HepG2 (cell line): ENCODE data around the gene PDCD2L. TPM values are rescaled to one million over a fixed set of nuclear protein-coding genes. Genes with fewer than 3 reads are reported as not detected.

Experiments used
- HCFC1 ChIP-seq: fragments of 150-350 bp; IDR thresholded peaks from 2 replicates; pipeline ENCODE4 v1.6.1; 2014; ENCODE audit warnings: low read depth, low read length
- HDAC1 ChIP-seq: sonication (generic); formaldehyde crosslinking; IDR thresholded peaks from 2 replicates; pipeline ENCODE4 v1.5.1; 2020; ENCODE audit warnings: mild to moderate bottlenecking, missing genetic modification reagents
- MAFG ChIP-seq: sonication (generic); formaldehyde crosslinking; IDR thresholded peaks from 2 replicates; pipeline ENCODE4 v1.5.1; 2020; ENCODE audit warnings: mild to moderate bottlenecking, missing genetic modification reagents
- NR2F2 ChIP-seq: IDR thresholded peaks from 2 replicates; pipeline ENCODE4 v1.6.1; 2012; ENCODE audit warnings: low read depth, inconsistent platforms, borderline replicate concordance
- RAD51 ChIP-seq: fragments of 450-650 bp; IDR thresholded peaks from 2 replicates; pipeline ENCODE4 v1.6.1; 2016; ENCODE audit warnings: borderline replicate concordance
- SIN3A ChIP-seq: IDR thresholded peaks from 2 replicates; pipeline ENCODE4 v1.6.1; 2011; ENCODE audit warnings: low read depth, mild to moderate bottlenecking, control low read depth, low read length, borderline replicate concordance
- TRIM24 ChIP-seq: sonication (generic); formaldehyde crosslinking; IDR thresholded peaks from 2 replicates; pipeline ENCODE4 v1.8.0; 2022; ENCODE audit warnings: mild to moderate bottlenecking, missing genetic modification reagents
- ZNF101 ChIP-seq: sonication (generic); formaldehyde crosslinking; IDR thresholded peaks from 2 replicates; pipeline ENCODE4 v1.4.0; 2020; ENCODE audit warnings: mild to moderate bottlenecking, low read depth, missing genetic modification reagents, borderline replicate concordance
- ZNF180 ChIP-seq: sonication (generic); formaldehyde crosslinking; IDR thresholded peaks from 2 replicates; pipeline ENCODE4 v1.4.0; 2020; ENCODE audit warnings: low read depth, missing genetic modification reagents, borderline replicate concordance
- ZNF274 ChIP-seq: sonication (generic); formaldehyde crosslinking; IDR thresholded peaks from 2 replicates; pipeline ENCODE4 v1.5.1; 2020; ENCODE audit warnings: mild to moderate bottlenecking, missing genetic modification reagents
- ZSCAN30 ChIP-seq: sonication (generic); formaldehyde crosslinking; IDR thresholded peaks from 2 replicates; pipeline ENCODE4 v1.5.0; 2020; ENCODE audit warnings: mild to moderate bottlenecking, missing genetic modification reagents
- polyA plus RNA-seq, 8 experiments: library from polyadenylated mRNA; depleted of rRNA in 3 of 8; stranded (reverse) in 7 of 8; unstranded in 1 of 8; fragments of >200 nt; fragmentation: Illumina TruSeq in 4 of 8; extraction: Trizol in 4 of 8; gene quantifications; 2 replicates each; pipeline versions ENCODE4 v1.2.1 to v1.2.3, GENCODE V29; 2011 to 2016; ENCODE audit warnings: low read depth in 4 of 8, missing spikeins in 1 of 8, mixed read lengths in 1 of 8; ENCODE audit not compliant: insufficient read depth in 1 of 8
- total RNA-seq, 5 experiments: library from RNA; depleted of rRNA; stranded (reverse); fragments of >200 nt; fragmentation: Illumina TruSeq; extraction: Trizol; gene quantifications; 2 replicates each; pipeline ENCODE4 v1.2.3, GENCODE V29; 2016; ENCODE audit warnings: low read depth in 1 of 5
- TF ChIP-seq, protein P1 (sequence below): sonication (generic); formaldehyde crosslinking; IDR thresholded peaks from one replicate; pipeline ENCODE4 v1.5.1; 2020; ENCODE audit warnings: mild to moderate bottlenecking, missing genetic modification reagents; ENCODE audit errors: not compliant biosample characterization
- TF ChIP-seq, protein P2 (sequence below): sonication (generic); formaldehyde crosslinking; IDR thresholded peaks from 2 replicates; pipeline ENCODE4 v1.9.0; 2021; ENCODE audit warnings: mild to moderate bottlenecking, missing genetic modification reagents

PDCD2L gene
- total and polyA plus RNA-seq, 2 of the 13 experiments (the other 11 are each of a cell fraction or from before 2014, with no cell fraction given): 29.3 to 35.2 TPM

DNA sequence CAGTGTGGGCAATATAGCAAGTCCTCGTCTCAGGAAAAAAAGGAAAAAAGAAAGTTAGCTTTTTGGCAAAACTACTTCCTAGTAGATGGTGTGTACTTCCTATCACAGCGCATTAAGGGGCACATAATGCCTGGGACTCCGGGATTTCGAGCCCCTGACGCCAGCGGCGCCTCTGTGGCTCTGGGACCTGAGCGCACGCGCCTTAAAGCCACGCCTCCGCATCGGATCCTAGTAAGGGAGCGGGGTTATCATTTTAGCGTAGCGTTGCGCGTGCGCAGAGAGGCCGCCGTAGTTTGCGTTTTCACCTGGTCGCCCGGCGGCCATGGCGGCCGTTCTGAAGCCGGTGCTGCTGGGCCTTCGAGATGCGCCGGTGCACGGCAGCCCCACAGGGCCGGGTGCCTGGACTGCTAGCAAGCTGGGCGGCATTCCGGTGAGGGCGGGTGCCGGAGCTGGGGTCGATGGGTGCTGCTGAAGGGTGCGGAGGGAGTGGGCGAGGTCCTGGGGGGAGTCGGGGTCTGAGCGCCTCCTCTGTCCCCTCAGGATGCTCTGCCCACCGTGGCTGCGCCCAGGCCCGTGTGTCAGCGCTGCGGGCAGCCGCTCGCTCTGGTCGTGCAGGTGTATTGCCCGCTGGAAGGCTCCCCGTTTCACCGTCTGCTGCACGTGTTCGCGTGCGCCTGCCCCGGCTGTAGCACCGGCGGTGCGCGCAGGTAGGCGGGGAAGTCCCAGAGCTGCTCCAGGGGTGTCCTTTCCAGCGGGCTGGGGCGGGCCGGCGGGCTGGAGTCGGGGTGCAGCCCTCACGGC is at the start of gene PDCD2L (continued):
- no peak for TF ChIP-seq RAD51
- TF ChIP-seq NR2F2: no peak
- TF ChIP-seq, protein P1, sequence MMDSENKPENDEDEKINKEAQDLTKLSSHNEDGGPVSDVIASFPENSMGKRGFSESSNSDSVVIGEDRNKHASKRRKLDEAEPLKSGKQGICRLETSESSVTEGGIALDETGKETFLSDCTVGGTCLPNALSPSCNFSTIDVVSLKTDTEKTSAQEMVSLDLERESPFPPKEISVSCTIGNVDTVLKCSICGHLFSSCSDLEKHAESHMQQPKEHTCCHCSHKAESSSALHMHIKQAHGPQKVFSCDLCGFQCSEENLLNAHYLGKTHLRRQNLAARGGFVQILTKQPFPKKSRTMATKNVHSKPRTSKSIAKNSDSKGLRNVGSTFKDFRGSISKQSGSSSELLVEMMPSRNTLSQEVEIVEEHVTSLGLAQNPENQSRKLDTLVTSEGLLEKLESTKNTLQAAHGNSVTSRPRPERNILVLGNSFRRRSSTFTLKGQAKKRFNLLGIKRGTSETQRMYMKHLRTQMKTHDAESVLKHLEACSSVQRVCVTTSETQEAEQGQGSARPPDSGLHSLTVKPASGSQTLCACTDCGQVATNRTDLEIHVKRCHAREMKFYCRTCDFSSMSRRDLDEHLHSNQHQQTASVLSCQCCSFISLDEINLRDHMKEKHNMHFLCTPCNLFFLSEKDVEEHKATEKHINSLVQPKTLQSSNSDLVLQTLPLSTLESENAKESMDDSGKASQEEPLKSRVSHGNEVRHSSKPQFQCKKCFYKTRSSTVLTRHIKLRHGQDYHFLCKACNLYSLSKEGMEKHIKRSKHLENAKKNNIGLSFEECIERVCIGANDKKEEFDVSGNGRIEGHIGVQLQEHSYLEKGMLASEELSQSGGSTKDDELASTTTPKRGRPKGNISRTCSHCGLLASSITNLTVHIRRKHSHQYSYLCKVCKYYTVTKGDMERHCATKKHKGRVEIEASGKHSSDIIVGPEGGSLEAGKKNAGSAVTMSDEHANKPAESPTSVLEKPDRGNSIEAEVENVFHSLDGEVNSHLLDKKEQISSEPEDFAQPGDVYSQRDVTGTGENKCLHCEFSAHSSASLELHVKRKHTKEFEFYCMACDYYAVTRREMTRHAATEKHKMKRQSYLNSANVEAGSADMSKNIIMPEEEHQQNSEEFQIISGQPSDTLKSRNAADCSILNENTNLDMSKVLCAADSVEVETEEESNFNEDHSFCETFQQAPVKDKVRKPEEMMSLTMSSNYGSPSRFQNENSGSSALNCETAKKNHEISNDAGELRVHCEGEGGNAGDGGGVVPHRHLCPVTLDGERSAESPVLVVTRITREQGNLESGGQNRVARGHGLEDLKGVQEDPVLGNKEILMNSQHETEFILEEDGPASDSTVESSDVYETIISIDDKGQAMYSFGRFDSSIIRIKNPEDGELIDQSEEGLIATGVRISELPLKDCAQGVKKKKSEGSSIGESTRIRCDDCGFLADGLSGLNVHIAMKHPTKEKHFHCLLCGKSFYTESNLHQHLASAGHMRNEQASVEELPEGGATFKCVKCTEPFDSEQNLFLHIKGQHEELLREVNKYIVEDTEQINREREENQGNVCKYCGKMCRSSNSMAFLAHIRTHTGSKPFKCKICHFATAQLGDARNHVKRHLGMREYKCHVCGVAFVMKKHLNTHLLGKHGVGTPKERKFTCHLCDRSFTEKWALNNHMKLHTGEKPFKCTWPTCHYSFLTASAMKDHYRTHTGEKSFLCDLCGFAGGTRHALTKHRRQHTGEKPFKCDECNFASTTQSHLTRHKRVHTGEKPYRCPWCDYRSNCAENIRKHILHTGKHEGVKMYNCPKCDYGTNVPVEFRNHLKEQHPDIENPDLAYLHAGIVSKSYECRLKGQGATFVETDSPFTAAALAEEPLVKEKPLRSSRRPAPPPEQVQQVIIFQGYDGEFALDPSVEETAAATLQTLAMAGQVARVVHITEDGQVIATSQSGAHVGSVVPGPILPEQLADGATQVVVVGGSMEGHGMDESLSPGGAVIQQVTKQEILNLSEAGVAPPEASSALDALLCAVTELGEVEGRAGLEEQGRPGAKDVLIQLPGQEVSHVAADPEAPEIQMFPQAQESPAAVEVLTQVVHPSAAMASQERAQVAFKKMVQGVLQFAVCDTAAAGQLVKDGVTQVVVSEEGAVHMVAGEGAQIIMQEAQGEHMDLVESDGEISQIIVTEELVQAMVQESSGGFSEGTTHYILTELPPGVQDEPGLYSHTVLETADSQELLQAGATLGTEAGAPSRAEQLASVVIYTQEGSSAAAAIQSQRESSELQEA: peak; percentile 86
- TF ChIP-seq SIN3A: peak; percentile 68
- no peak for TF ChIP-seq MAFG (CRISPR knock-in tag)
- no peak for TF ChIP-seq HCFC1
- TF ChIP-seq ZNF274 (CRISPR knock-in tag): peak; percentile 92
- peak; percentile 88 for TF ChIP-seq HDAC1 (CRISPR knock-in tag)
- 0 out of 2 replicates have a peak, but pooled peaks have one; percentile 23 for TF ChIP-seq ZNF101 (CRISPR knock-in tag)
- TF ChIP-seq, protein P2, sequence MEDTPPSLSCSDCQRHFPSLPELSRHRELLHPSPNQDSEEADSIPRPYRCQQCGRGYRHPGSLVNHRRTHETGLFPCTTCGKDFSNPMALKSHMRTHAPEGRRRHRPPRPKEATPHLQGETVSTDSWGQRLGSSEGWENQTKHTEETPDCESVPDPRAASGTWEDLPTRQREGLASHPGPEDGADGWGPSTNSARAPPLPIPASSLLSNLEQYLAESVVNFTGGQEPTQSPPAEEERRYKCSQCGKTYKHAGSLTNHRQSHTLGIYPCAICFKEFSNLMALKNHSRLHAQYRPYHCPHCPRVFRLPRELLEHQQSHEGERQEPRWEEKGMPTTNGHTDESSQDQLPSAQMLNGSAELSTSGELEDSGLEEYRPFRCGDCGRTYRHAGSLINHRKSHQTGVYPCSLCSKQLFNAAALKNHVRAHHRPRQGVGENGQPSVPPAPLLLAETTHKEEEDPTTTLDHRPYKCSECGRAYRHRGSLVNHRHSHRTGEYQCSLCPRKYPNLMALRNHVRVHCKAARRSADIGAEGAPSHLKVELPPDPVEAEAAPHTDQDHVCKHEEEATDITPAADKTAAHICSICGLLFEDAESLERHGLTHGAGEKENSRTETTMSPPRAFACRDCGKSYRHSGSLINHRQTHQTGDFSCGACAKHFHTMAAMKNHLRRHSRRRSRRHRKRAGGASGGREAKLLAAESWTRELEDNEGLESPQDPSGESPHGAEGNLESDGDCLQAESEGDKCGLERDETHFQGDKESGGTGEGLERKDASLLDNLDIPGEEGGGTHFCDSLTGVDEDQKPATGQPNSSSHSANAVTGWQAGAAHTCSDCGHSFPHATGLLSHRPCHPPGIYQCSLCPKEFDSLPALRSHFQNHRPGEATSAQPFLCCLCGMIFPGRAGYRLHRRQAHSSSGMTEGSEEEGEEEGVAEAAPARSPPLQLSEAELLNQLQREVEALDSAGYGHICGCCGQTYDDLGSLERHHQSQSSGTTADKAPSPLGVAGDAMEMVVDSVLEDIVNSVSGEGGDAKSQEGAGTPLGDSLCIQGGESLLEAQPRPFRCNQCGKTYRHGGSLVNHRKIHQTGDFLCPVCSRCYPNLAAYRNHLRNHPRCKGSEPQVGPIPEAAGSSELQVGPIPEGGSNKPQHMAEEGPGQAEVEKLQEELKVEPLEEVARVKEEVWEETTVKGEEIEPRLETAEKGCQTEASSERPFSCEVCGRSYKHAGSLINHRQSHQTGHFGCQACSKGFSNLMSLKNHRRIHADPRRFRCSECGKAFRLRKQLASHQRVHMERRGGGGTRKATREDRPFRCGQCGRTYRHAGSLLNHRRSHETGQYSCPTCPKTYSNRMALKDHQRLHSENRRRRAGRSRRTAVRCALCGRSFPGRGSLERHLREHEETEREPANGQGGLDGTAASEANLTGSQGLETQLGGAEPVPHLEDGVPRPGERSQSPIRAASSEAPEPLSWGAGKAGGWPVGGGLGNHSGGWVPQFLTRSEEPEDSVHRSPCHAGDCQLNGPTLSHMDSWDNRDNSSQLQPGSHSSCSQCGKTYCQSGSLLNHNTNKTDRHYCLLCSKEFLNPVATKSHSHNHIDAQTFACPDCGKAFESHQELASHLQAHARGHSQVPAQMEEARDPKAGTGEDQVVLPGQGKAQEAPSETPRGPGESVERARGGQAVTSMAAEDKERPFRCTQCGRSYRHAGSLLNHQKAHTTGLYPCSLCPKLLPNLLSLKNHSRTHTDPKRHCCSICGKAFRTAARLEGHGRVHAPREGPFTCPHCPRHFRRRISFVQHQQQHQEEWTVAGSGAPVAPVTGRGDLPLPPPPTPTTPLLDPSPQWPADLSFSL (CRISPR knock-in tag): no peak
- TF ChIP-seq ZSCAN30 (CRISPR knock-in tag): no peak; the same call in 1 of the 2 replicates
- peak; percentile 30; the same call in 1 of the 2 replicates for TF ChIP-seq ZNF180 (CRISPR knock-in tag)
- no peak for TF ChIP-seq TRIM24 (CRISPR knock-in tag)
